IgD-negative memory B cell (primary cell): ENCODE measurements around the gene PARP2. TPM values are rescaled to one million over a fixed set of nuclear protein-coding genes. Genes with fewer than 3 reads are reported as not detected.
A peak's percentile ranks its signal among the peaks of the same experiment; 100 is the strongest.

ENCODE experiments used
- H3K27ac Mint-ChIP-seq, 3 donors: one replicate each; pipeline ENCODE4 v1.8.0; 2020 to 2022; ENCODE audit warnings: mild to moderate bottlenecking in 3 of 3, mixed read lengths in 3 of 3, moderate library complexity in 1 of 3
- H3K27me3 Mint-ChIP-seq: one replicate; pipeline ENCODE4 v1.8.0; 2021; ENCODE audit warnings: mixed read lengths
- H3K36me3 Mint-ChIP-seq: one replicate; pipeline ENCODE4 v1.8.0; 2020; ENCODE audit warnings: mild to moderate bottlenecking, mixed read lengths
- H3K4me1 Mint-ChIP-seq, 3 donors: one replicate each; pipeline ENCODE4 v1.8.0; 2020 to 2022; ENCODE audit warnings: mixed read lengths in 3 of 3, mild to moderate bottlenecking in 1 of 3
- H3K4me3 Mint-ChIP-seq, 4 donors: one replicate each; pipeline ENCODE4 v1.8.0; 2020 to 2022; ENCODE audit warnings: mild to moderate bottlenecking in 4 of 4, mixed read lengths in 4 of 4, moderate library complexity in 3 of 4
- H3K9me3 Mint-ChIP-seq, 3 donors: one replicate each; pipeline ENCODE4 v1.8.0; 2020 to 2021; ENCODE audit warnings: mixed read lengths in 3 of 3, mild to moderate bottlenecking in 1 of 3
- polyA plus RNA-seq: library from polyadenylated mRNA; unstranded; fragments of 300-500 nt; fragmentation: Illumina TruSeq; gene quantifications from one replicate; pipeline ENCODE4 v1.2.3, GENCODE V29; 2021

Gene PARP2, protein sequence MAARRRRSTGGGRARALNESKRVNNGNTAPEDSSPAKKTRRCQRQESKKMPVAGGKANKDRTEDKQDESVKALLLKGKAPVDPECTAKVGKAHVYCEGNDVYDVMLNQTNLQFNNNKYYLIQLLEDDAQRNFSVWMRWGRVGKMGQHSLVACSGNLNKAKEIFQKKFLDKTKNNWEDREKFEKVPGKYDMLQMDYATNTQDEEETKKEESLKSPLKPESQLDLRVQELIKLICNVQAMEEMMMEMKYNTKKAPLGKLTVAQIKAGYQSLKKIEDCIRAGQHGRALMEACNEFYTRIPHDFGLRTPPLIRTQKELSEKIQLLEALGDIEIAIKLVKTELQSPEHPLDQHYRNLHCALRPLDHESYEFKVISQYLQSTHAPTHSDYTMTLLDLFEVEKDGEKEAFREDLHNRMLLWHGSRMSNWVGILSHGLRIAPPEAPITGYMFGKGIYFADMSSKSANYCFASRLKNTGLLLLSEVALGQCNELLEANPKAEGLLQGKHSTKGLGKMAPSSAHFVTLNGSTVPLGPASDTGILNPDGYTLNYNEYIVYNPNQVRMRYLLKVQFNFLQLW
- 10.1 TPM for polyA plus RNA-seq

DNA sequence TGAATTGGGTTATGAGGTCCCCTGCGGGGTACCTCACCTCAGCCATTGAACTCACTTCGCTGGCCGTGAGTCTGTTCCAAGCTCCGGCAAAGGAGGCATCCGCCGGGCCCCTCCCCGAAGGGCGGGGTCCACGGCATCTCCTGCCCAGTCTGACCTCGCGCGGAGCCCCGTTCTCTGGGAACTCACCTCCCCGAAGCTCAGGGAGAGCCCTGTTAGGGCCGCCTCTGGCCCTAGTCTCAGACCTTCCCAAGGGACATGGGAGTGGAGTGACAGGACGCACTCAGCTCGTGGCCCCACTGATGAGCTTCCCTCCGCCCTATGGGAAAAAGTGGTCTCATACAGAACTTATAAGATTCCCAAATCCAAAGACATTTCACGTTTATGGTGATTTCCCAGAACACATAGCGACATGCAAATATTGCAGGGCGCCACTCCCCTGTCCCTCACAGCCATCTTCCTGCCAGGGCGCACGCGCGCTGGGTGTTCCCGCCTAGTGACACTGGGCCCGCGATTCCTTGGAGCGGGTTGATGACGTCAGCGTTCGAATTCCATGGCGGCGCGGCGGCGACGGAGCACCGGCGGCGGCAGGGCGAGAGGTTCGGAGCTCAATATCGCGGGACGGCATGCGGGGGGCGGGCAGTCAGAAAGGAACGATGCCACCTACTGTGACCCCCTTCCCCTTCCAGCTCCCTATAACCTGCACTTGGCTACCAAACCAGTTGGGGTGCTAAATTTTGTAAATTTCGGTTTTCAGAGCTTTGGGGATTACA lies at the start of gene PARP2:
TSS of gene PARP2 (plus strand) at position 544 of the 770 bp plus-strand sequence. CDS start at position 551, 7 bp downstream.
- Mint-ChIP-seq H3K36me3 (peaks cover 2% of the 10 kb centered on the region), H3K4me3 (peak within 1 kb of the TSS; percentile 91 to 100 (median 98)), H3K27ac (peak within 1 kb of the TSS; percentile 92 to 99 (median 98)), H3K4me1 (peaks cover 15 to 17% (median 16%) of the 10 kb centered on the region in 3 donors), H3K27me3 (no peaks in the 10 kb centered on the region), H3K9me3 (no peaks in the 10 kb centered on the region)

DNA sequence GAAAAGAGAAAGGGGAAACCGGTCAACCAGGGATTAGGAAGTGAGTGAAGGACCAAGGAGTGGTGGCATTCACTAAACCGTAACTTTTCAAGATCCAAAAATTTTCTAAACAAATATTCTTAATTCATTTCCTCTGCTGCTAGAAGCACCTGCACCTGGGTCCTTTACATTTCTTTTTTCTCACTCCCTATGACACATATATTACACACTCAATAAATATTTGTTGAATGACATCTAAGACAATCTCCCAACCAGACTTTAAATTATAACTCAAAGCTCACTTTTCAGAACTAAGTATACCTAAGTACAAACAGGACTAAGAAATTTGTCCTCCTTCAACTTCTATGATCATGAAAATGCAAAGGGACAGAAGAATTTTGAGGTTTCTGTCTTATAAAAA lies 48.8 kb upstream of the PARP2 start:
- Mint-ChIP-seq H3K4me1 (peaks cover 8 to 14% (median 12%) of the 10 kb centered on the region in 3 donors), H3K4me3 (no peak overlapping the region), H3K36me3 (peaks cover 7% of the 10 kb centered on the region), H3K27me3 (no peaks in the 10 kb centered on the region), H3K9me3 (no peaks in the 10 kb centered on the region), H3K27ac (no peak overlapping the region)

DNA sequence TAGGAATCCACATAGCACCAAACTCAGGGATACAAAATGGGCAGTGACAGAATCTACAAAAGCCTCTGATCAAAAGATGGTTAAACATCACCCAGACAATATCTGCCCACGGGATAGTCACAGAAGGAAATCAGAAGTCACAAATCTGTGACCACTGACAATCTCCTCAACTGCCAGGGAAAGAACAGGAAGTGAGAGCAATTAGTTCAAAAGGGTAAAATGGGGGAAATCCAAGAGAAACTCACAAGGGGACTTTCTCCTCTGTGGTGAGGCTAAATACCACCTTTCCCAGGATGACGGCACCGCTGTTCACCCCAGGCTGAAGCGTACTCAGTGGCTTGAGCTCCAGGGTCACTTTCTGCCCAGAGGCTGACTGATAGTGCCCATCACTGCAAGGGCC lies 48.4 kb upstream of the PARP2 start:
- no peaks in the 10 kb centered on the region for H3K27me3 Mint-ChIP-seq
- H3K27ac Mint-ChIP-seq = peak overlapping the region in 1 of 3 donors; percentile 11
- no peak overlapping the region for H3K4me3 Mint-ChIP-seq
- no peaks in the 10 kb centered on the region for H3K9me3 Mint-ChIP-seq
- peaks cover 6% of the 10 kb centered on the region for H3K36me3 Mint-ChIP-seq
- H3K4me1 Mint-ChIP-seq = peaks cover 8 to 14% (median 12%) of the 10 kb centered on the region in 3 donors

DNA sequence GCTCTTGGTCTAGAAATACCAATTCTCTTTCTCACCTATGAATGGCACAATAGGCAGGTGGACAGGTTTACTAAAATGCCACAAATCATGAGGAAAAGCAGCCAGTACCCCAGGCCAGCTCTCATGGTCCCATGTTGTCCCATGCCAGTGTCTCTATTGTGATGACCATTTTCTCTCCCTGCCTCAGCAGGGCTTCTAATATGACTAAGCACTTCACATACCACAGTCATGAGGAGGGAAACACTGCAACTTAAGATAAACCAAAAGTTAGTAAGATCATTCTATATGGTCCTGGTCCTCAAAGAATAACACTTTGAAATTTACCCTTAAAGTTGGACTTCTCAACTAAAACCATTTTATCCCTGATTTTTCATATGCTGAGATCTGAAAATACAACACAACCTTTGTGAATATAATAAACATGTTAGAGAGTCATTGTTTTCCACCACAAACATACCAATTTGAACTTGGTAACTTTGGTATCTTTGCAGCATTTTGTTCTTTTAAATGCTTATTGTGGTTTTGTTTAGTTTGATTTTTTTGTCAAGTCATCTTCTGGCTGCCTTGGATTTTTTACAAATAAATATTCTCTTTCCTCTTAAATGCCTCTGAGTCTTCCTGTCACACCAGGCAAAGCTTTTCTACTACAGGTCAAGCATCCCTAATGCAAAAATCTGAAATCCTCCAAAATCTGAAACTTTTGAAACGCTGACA lies 41.2 kb upstream of the PARP2 start:
- Mint-ChIP-seq H3K36me3 (peaks cover 7% of the 10 kb centered on the region), H3K9me3 (no peaks in the 10 kb centered on the region), H3K4me1 (peaks cover 17 to 19% (median 19%) of the 10 kb centered on the region in 3 donors), H3K4me3 (no peak overlapping the region), H3K27ac (no peak overlapping the region), H3K27me3 (no peaks in the 10 kb centered on the region)

DNA sequence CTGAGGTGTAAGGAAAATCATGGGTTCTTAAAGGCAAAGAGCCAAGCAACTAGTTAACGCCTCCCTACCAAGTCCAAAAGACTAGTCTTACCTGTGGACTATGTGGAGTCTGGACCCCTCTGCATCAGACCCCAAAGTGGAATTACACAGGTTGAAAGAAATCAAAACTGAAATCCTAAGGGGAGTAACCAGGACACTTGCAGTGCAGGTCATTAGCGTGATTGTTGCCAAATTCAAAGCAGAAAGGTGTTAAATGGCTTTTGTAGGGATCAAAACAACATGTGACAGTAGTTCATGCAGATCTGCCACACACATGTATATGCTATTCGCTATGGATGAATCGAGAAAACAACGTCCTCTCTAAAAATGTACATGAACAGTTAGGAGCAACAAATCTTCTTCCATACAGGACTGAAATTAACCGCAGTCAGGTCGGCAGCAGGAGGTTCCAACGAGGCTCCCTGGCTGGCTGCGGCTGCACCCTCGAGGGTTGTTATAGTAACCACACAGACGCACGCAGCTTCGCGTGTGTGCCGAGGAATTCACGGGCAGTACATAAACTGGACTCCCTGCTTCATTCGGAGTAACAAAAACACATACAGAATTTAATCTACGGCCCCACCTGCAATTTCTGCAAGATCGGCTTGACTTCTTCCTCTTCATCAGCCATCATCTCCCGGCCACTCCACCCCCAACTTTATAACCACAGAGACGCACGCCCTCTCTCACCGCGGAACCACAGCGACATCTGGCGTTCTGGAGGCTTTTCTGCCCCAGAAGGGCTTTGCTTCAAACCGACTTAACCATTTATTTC lies 38.0 kb upstream of the PARP2 start, which contains the start of gene TTC5:
TSS of gene TTC5 (minus strand) at position 687 of the 814 bp plus-strand sequence. CDS start at position 673, 14 bp downstream.
- H3K4me1 Mint-ChIP-seq = peaks cover 17 to 19% (median 19%) of the 10 kb centered on the region in 3 donors
- H3K27ac Mint-ChIP-seq = peak within 1 kb of the TSS; percentile 64 to 94 (median 77)
- H3K36me3 Mint-ChIP-seq = peaks cover 5% of the 10 kb centered on the region
- no peaks in the 10 kb centered on the region for H3K9me3 Mint-ChIP-seq
- H3K27me3 Mint-ChIP-seq = no peaks in the 10 kb centered on the region
- peak within 1 kb of the TSS; percentile 88 to 100 (median 96) for H3K4me3 Mint-ChIP-seq

DNA sequence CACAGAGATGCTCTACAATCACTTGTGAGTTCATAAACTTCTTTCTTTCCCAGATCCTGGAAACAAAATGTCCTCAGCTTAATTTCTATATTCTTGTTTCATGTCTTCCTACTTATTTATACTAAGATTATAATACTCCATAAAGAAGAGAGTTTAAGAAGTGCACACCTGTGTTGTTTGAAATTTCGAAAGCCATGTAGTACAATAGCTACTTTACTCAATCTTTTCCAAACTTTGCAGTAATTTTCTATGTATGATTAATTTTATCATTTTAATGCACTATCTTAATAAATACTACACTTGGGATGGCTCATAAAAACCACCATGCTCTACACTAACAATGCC lies 37.4 kb upstream of the PARP2 start:
- Mint-ChIP-seq H3K27ac (peak overlapping the region; percentile 64 to 94 (median 77)), H3K27me3 (no peaks in the 10 kb centered on the region), H3K4me3 (peak overlapping the region; percentile 88 to 100 (median 96))

DNA sequence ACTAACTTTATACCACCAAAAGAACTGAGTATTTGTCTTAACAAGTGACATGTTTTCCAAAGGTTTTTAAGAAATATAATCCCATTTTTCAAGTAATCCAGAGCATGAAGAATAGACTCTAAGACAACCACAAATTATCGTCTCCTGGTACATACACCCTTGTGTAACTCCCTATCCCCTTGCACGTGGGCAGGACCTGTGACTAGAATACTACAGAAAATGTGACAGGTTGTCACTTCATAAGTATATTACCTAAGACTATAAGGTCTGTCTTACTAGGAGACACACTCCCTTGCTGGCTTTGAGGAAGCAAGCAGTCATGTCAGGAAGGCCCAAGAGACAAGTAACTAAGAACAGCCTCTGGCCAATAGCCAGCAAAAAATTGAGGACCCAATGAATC lies 29.4 kb upstream of the PARP2 start:
- H3K36me3 Mint-ChIP-seq = peaks cover 9% of the 10 kb centered on the region
- H3K9me3 Mint-ChIP-seq = no peaks in the 10 kb centered on the region
- H3K27me3 Mint-ChIP-seq = no peaks in the 10 kb centered on the region
- H3K27ac Mint-ChIP-seq = peak overlapping the region in 2 of 3 donors; percentile 19 to 69
- H3K4me3 Mint-ChIP-seq = no peak overlapping the region
- peaks cover 0 to 3% (median 0%) of the 10 kb centered on the region in 3 donors for H3K4me1 Mint-ChIP-seq

More for the DNA sequence above, 37.4 kb upstream of the PARP2 start:
- H3K36me3 Mint-ChIP-seq = peaks cover 3% of the 10 kb centered on the region
- peaks cover 17 to 19% (median 18%) of the 10 kb centered on the region in 3 donors for H3K4me1 Mint-ChIP-seq
- H3K9me3 Mint-ChIP-seq = no peaks in the 10 kb centered on the region

DNA sequence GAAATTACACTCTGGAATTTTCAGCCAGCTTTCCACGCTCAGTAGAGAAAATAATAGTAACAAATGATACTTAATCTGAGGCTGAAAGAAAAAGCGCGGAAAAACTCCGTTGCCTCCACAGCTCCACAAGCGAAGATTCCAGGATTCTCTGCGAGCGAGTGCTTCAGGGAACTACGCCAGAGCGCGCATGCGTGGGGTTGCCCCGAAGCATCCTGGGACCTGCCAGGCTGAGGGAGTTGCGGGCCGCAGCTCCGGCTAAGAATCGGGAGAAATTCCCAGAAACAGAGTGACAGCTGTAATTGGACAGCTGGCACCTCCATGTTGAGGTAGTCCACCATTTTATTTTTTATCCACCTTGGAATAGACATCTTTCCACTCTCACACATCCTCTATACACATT lies 25.7 kb upstream of the PARP2 start:
- Mint-ChIP-seq H3K4me1 (peaks cover 0 to 1% (median 0%) of the 10 kb centered on the region in 3 donors), H3K9me3 (no peaks in the 10 kb centered on the region), H3K27ac (peak overlapping the region in 1 of 3 donors; percentile 40), H3K4me3 (no peak overlapping the region), H3K27me3 (no peaks in the 10 kb centered on the region), H3K36me3 (peaks cover 9% of the 10 kb centered on the region)

DNA sequence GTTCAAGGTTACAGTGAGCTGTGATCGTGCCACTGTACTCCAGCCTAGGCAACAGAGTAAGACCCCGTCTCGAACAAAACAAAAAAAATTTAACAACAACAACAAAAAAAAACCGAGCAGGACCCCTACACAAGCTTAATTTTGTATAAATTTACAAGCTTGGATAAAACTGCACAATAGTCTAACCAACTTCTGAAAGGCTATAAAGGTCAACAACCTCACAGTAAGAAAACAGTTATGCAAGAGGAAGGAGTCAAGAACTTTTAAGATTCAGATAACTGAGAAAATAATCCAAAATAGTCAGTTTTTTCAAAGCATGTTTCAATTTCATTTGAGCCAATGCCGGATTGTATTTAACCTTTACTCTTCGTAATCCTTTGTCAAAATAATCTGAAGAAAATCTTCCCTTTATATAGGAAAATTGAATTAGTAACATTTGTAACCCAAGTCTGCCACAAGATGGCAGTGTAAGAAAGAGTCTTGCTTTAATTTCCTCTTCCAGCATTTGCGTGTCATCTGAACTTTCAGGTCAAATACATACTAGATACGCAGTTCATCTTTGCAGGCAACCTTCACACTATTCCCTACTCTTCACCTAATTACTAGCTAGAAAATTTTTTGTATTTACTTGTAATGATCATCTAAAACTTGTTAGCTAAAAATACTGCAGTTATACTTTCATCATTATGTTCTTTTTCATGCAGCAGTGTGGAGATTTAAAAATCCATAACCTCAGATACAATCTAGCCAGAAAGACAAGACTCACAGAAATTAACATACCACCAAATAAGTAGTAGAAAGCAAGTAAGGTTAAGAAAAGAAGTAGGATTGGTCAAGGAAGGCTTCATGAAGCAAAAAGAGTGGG lies 16.2 kb upstream of the PARP2 start:
- peak overlapping the region in 2 of 4 donors; percentile 39 to 61 for H3K4me3 Mint-ChIP-seq

DNA sequence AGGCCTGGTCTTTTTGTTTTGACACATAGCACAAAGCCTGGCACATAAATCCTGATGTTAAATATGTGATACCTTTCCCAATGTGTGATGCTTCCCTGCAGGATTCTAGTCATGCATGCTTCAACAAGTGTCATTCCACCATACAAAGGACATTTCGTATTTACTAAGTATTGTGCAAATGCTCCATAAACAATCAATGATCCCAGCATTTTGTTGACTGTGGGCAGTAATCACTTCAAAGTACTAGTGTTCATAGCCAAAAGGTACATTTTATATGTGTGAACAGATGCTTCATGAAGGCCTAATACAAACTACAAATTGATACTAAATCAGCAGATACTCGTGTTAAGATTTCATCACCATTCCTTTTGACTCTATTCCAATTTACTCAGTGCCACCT lies 14.7 kb upstream of the PARP2 start:
- H3K36me3 Mint-ChIP-seq = peaks cover 2% of the 10 kb centered on the region
- no peaks in the 10 kb centered on the region for H3K9me3 Mint-ChIP-seq
- H3K27ac Mint-ChIP-seq = no peak overlapping the region
- no peak overlapping the region for H3K4me3 Mint-ChIP-seq
- no peaks in the 10 kb centered on the region for H3K27me3 Mint-ChIP-seq
- peaks cover 29 to 47% (median 35%) of the 10 kb centered on the region in 3 donors for H3K4me1 Mint-ChIP-seq

More for the DNA sequence above, 16.2 kb upstream of the PARP2 start:
- no peaks in the 10 kb centered on the region for H3K27me3 Mint-ChIP-seq
- H3K4me1 Mint-ChIP-seq = peaks cover 19 to 34% (median 28%) of the 10 kb centered on the region in 3 donors
- H3K9me3 Mint-ChIP-seq = no peaks in the 10 kb centered on the region
- H3K36me3 Mint-ChIP-seq = no peaks in the 10 kb centered on the region
- H3K27ac Mint-ChIP-seq = peak overlapping the region; percentile 58 to 74 (median 63)

DNA sequence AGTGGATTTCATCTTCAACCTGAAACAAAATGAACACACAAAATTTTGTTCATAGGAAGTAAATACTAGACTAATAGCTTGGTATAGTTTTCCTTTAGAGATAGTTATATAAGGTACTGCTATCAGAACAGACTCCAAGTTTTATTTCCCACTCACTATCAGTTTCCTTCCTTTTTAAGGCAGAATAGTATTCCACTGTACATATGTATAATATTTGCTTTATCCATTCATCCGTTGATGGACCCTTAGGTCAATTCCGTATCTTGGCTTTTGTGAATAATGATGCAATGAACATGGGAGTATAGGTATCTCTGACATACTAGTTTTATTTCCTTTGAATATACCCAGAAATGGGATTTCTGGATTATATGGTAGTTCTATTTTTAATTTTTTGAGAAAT lies 14.1 kb upstream of the PARP2 start:
- H3K36me3 Mint-ChIP-seq = peaks cover 2% of the 10 kb centered on the region
- H3K4me3 Mint-ChIP-seq = no peak overlapping the region
- no peak overlapping the region for H3K27ac Mint-ChIP-seq
- peaks cover 29 to 47% (median 35%) of the 10 kb centered on the region in 3 donors for H3K4me1 Mint-ChIP-seq
- no peaks in the 10 kb centered on the region for H3K9me3 Mint-ChIP-seq
- no peaks in the 10 kb centered on the region for H3K27me3 Mint-ChIP-seq

DNA sequence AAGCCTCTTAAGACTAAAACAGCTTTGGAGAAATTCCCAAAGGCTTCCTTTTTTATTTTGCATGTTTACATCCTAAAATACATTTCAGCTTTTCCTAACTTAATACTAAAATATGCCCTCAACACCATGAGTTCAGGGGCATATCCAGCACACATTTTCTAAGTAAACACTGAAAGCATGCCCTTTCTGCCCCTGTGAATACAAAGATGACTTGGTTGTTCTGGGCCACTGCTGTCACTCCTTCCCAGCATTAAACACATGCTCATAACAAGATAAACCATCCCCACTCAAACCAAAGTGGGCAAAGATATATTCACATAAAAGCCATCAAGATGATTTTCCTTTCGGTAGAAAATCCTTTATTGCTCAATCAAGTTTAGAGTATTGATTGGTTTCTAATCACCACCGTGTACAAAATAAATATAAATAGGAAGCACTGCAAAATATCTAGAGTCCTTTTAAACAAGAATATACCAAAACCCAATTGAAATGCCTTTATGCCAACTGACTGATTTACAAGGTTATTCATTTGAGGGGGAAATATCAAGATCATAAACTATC lies 12.3 kb upstream of the PARP2 start:
- Mint-ChIP-seq H3K9me3 (no peaks in the 10 kb centered on the region), H3K4me1 (peaks cover 29 to 47% (median 35%) of the 10 kb centered on the region in 3 donors), H3K36me3 (peaks cover 2% of the 10 kb centered on the region), H3K27me3 (no peaks in the 10 kb centered on the region), H3K27ac (peak overlapping the region in 2 of 3 donors; percentile 35 to 81), H3K4me3 (peak overlapping the region in 2 of 4 donors; percentile 32 to 50)

DNA sequence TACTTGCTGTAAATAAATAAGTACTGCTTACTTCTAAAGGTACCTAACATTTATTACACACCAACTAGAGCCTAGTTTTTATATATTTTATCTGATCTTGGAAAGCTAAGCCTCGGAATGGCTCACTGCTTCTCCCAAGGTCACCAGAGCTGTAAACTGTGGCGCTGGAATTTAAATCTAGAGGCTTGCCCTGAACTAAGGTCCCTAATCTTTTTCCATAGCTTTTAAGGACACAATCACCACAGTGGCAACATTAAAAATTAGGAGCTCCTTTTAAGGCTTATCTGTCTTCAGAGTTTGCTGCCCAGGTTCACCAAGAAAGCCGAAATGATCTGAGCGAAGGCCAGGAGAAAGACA lies 11.0 kb upstream of the PARP2 start:
- Mint-ChIP-seq H3K9me3 (no peaks in the 10 kb centered on the region), H3K4me3 (peak overlapping the region; percentile 99 to 100 (median 100)), H3K36me3 (peaks cover 2% of the 10 kb centered on the region), H3K4me1 (peaks cover 27 to 43% (median 32%) of the 10 kb centered on the region in 3 donors), H3K27ac (peak overlapping the region; percentile 65 to 87 (median 82)), H3K27me3 (no peaks in the 10 kb centered on the region)
